CD4-positive, alpha-beta T cell treated with Interleukin-17A for 1 hour (primary cell): ENCODE data around the gene MED13L.
"Not testable (repeated sequence)": the region's sequence is repeated elsewhere in the genome, so short reads cannot be mapped to it uniquely, and the experiment has no call there.

Experiments used
- DNase-seq: peaks from one replicate; pipeline ENCODE4 v3.0.0-alpha.2; 2020

MED13L gene

DNA sequence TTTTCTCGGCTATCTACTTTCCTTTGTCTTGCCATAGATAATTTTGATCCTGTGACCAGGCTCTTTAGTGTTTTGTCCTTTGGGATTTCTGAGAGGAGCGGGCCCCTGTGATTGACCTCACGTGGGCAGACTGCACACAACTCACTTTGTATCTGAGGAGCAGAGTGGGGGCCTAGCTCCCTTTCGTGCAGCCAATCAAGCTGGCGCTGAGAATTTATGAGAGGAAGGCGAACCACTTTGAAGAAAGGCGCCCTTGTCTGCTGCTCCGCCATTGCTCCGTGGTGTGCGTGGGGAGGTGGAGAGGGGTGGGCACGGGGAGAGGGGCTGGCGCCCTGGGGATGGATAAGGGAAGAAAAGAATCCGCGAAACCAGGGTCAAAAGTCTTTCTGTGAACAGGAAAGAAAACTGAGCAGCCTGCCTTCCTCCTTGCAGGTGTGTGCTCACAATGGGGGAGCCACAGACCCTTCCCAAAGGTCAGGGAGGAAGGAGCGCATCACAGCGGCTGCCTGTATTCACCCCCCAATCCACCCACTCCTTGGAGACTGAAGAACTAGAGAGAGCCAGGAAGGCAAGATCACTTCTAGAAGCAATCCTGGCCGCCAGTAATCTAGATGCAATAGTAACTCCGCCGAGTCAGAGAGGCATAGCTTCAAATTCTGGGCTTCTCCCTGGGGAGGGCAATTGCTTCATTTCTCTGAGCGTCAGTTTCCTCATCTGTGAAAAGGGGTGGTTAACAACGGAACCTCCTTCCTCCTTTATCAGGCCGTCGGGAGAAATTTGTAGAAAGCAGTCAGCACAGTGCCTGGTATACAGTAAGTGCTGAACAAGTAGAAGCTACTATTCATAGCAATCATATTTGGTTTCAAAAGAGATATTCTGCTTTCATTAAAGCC, 24.9 kb upstream of the MED13L start:
- no peak for DNase-seq

DNA sequence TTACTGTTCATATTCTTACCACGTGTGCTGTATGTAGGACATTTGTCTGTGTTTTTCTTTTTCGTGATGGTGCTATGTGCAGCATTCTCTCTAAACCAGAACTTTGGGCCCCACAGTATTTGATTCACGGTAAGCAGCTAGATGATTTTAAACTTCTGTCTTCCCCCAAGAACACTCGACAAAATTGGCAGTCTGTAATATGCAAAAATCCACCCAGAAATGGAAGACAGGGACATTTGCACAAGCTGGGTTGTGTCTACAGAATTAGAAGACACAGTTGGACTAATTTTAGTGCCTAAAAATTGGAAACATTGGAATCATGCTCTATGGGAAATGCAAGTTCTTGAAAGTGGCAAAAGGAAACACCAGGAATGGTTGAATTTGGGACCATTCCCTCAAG, 24.1 kb upstream of the MED13L start:
- no peak for DNase-seq

DNA sequence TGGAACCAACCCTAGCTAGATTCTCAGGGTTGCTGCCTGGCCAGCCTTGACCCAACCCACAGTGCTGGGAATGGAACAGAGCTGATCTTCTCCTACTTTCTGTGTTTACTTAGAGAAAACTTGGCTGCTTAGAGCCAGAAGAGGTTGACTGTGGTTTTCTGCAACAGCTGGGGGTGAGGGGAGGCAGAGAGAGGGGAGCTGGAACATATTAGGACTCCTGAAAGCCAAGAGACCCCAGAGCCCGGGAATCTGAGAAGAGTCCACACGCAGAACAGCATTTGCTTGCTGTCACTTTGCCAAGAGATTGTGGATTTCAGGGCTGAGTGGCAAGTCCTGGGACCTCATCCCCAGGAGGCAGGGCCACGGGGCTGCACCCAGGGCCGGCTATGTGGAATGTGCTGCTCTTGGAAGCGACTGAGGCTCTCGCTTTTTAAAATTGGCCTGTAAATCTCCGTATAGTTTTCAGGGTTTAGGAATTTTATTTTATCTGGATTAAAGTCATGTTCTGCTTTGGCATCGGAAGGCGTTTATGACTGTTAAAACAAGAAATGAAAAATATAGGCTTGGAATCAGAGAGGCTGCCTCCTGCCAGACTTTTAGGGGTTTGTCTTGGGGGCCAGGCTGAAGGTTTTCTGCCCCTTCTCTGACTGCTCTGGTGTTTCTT, 22.3 kb upstream of the MED13L start:
- DNase-seq = no peak

DNA sequence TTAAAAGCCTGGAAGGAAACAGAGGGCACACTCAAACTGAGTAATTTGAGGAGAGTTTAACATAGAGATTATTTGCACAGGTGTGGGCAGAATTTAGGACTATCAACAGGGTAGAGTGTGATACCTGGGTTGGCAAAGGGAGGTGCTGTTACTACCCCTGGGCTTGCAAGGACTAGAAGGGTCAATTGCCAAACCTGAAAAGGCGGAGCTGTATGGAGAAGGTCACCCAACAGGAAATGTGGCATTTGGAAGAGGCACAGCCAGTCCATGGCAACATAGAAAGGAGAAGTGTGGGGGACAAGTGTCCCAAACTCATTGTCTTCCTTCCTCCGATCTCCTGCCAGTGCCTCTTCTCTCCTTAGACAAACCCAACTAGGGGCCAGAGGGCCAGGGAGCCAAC, 21.6 kb upstream of the MED13L start:
- DNase-seq = no peak

DNA sequence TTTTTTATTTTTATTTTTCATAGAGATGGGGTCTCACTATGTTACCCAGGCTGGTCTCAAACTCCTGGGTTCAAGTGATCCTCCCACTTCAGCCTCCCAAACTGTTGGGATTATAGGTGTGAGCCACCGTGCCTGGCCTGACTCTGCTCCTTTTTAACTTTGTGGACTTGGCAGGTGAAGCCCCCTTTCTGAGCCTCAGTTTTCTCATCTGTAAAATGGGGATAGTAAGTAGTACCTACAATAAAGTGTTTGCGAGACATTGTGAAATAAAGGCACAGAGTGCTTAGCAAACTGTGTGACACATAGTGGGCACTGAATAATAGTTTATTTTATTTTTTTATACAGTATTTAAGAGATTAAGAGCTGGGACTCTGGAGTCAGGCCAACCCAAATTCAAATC, 21.1 kb upstream of the MED13L start:
- no peak for DNase-seq

- no peak for DNase-seq
These were observed 19.8 kb upstream of the MED13L start for GRCh38 chr12:116297224-116297834.

- no peak for DNase-seq
These were observed 18.1 kb upstream of the MED13L start for GRCh38 chr12:116295327-116296263.

GRCh38 chr12:116294454-116295165, 17.1 kb upstream of the MED13L start:
- no peak for DNase-seq

DNA sequence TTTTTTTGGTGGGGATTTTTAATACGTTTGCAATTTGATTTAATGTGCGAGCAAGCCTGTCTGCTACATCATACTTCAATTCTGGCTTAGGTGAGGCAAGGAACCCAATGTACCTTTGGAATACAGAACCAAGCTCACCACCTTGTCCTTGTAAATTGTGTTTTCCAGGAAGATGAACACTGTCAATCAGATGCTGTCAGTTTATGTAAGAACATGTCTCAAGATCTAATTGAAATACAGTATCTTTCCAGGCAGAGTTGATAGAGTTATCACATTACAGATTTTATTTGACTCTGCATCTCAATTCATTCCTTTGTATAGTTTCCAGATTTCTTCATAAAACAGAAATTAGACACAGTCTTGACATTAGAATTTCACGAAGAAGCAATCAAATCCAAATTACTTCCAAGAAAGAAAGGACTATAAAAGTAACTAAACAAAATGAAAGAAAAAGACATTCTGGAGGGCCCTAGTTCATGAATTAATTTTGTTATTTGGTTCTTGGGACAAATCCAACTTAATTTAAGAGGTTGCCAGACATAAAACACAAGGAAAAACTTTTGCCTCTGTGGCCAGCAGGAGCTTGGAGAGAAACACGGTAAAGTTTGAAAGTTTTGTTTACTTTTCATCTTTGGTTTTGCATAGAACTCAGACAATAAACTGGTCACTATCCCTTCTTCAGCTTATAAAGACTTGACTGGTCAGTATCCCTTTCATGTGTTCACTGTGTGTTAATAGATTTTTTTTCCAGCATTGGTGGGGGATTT, 16.4 kb upstream of the MED13L start:
- DNase-seq = no peak

DNA sequence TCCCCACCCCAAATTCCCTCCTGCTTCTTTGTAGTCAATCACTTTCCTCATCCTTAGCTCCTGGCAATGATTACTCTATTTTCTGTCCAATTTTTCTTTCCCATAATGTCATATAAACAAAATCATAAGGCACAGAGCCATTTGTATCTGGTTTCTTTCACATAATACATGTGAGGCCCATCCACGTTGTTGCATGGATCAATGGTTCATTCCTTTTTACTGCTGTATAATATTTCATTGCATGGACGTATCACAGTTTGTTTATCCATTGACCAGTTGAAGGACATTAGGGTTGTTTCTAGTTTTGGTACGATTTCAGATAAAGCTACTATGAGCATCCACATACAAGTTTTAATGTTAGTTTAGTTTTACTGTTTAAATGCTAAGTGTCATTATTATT, 13.7 kb upstream of the MED13L start:
- no peak for DNase-seq

- no peak for DNase-seq
These were observed 11.2 kb upstream of the MED13L start for GRCh38 chr12:116288735-116289134.

- no peak for DNase-seq
These were observed 10.4 kb upstream of the MED13L start for GRCh38 chr12:116287842-116288301.

DNA sequence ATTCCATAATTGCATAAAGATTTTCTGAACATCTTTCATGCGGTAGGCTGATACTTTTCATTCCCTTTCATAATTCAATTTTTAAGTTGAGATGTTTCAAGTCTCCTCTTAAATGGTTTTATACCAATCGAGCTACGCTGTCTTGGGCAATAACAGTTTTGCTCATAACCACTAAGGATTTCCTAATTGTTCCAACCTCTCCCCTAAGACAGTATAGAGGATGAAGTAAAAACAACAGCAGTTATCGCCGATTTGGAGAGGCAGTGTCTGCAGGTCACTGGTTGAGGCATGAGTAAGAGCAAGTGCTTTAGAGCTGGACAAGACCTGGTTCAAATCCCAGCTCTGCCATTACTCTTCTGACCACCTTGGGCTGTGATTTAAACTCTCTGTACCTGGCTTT, 6.9 kb upstream of the MED13L start:
- DNase-seq = no peak

DNA sequence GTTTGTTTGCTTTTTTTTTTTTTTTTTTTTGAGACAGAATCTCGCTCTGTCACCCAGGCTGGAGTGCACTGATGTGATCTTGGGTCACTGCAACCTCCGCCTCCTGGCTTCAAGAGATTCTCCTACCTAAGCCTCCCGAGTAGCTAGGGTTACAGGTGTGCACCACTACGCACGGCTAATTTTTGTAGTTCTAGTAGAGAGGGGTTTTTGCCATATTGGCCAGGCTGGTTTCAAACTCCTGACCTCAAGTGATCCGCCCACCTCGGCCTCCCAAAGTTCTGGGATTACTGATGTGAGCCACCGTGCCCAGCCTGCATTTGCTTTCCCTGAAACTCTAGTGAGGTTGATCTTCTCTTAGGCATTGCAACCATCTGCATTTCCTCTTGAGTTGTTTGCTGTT, 6.4 kb upstream of the MED13L start:
- DNase-seq = not testable (repeated sequence)

GRCh38 chr12:116282371-116283286, 5.1 kb upstream of the MED13L start:
- no peak for DNase-seq

DNA sequence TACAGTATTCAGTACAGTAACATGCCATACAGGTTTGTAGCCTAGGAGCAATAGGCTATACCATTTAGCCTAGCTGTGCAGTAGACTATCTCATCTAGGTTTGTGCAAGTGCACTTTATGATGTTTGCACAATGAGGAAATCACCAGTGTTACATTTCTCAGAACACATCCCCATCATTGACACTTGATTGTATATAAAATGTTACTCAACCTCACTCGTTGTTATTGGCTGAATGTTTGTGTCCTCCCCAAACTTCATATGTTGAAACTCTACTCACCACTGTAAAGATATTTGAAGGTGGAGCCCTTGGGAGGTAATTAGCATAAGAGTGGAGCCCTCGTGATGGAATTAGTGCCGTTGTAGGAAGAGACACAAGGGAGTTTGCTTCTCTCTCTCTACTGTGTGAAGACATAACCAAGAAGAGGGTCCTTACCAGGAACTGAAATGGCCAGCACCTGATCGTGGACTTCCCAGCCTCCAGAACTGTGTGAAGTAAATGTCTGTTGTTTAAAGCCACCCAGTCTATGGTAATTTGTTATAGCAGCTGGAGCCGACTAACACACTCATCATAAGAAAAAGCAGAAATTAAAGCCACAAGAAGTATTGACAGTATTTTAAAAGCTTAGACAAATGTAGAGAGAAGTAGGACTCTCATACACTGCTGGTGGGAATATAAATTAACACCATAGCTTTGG, 3.2 kb upstream of the MED13L start:
- no peak for DNase-seq

GRCh38 chr12:116278667-116279066, 1.2 kb upstream of the MED13L start:
- no peak for DNase-seq

GRCh38 chr12:116278279-116278626, 760 bp upstream of the MED13L start:
- DNase-seq = no peak

GRCh38 chr12:116276652-116277466, 634 bp downstream of the MED13L start:
- DNase-seq = peak; percentile 65
